PC-3 (cell line): Measurements from ENCODE around the gene SPACA1. TPM values are rescaled to one million over a fixed set of nuclear protein-coding genes. Genes with fewer than 3 reads are reported as not detected.

Experiments
- ATAC-seq: fragments of 200-7000 bp; cut with Tn5 transposase; 2 replicates; pipeline ENCODE4 v1.9.1; 2020; ENCODE audit warnings: mild to moderate bottlenecking, moderate library complexity
- BruUV-seq: library from RNA; stranded (reverse); fragments of 400-500 nt; replicated peaks from 2 replicates; lab custom pipeline; 2021; lab: Mats Ljungman, UMichigan
- CTCF ChIA-PET: fragments of 300-600 bp; sonication (Branson Sonifier 250); formaldehyde crosslinking; loops from one replicate; lab custom pipeline; 2022; ENCODE audit warnings: antibody characterized with exemption; lab: Charles Lee
- POLR2A ChIA-PET: fragments of 300-600 bp; sonication (Branson Sonifier 250); formaldehyde crosslinking; loops from one replicate; lab custom pipeline; 2022; ENCODE audit warnings: antibody characterized with exemption; ENCODE audit not compliant: unreplicated experiment; lab: Charles Lee
- DNase-seq: peaks from one replicate; pipeline ENCODE4 v3.0.0-alpha.2; 2015
- H2AFZ ChIP-seq: fragments of 300-600 bp; sonication (generic); 2 replicates; pipeline ENCODE4 v1.6.0; 2016; ENCODE audit warnings: antibody characterized with exemption, low read length
- H3F3A ChIP-seq: fragments of 300-600 bp; sonication (generic); one replicate; pipeline ENCODE4 v1.6.0; 2017; ENCODE audit warnings: antibody characterized with exemption, low read length, control low read depth, mild to moderate bottlenecking; ENCODE audit not compliant: unreplicated experiment
- H3K27ac ChIP-seq: fragments of 300-600 bp; sonication (generic); 2 replicates; pipeline ENCODE4 v1.5.1; 2016; ENCODE audit warnings: mild to moderate bottlenecking, low read length
- H3K27me3 ChIP-seq: fragments of 300-600 bp; sonication (generic); 2 replicates; pipeline ENCODE4 v1.6.1; 2016; ENCODE audit warnings: low read length, mixed read lengths
- H3K36me3 ChIP-seq: fragments of 300-600 bp; sonication (generic); 2 replicates; pipeline ENCODE4 v1.6.1; 2016; ENCODE audit warnings: low read depth, mixed run types, low read length, mixed read lengths
- H3K4me1 ChIP-seq: fragments of 300-600 bp; sonication (generic); 2 replicates; pipeline ENCODE4 v1.5.1; 2016; ENCODE audit warnings: low read length; ENCODE audit not compliant: insufficient read depth
- H3K4me2 ChIP-seq: fragments of 300-600 bp; sonication (generic); 2 replicates; pipeline ENCODE4 v1.6.0; 2016; ENCODE audit warnings: low read length
- H3K4me3 ChIP-seq: fragments of 300-600 bp; sonication (generic); 2 replicates; pipeline ENCODE4 v1.5.1; 2016; ENCODE audit warnings: mild to moderate bottlenecking, low read length, mixed read lengths
- H3K79me2 ChIP-seq: fragments of 300-600 bp; sonication (generic); 2 replicates; pipeline ENCODE4 v1.6.1; 2017; ENCODE audit warnings: low read length, mixed read lengths
- H3K9ac ChIP-seq: fragments of 300-600 bp; sonication (generic); 2 replicates; pipeline ENCODE4 v1.6.0; 2016; ENCODE audit warnings: mild to moderate bottlenecking, low read length
- H3K9me2 ChIP-seq: fragments of 300-600 bp; sonication (generic); replicated peaks from 2 replicates; pipeline ENCODE4 v1.6.1; 2016; ENCODE audit warnings: mixed run types, low read length, mixed read lengths
- H3K9me3 ChIP-seq: fragments of 300-600 bp; sonication (generic); 2 replicates; pipeline ENCODE4 v1.6.1; 2016; ENCODE audit warnings: low read length, mixed read lengths
- H4K20me1 ChIP-seq: fragments of 300-600 bp; sonication (generic); 2 replicates; pipeline ENCODE4 v1.6.1; 2016; ENCODE audit warnings: low read length, mixed read lengths
- CTCF ChIP-seq: fragments of 300-600 bp; sonication (generic); conservative IDR thresholded peaks from 2 replicates; pipeline ENCODE4 v1.5.1; 2017; ENCODE audit warnings: antibody characterized with exemption, low read depth, mild to moderate bottlenecking, low read length
- EZH2 ChIP-seq: fragments of 300-600 bp; sonication (generic); IDR thresholded peaks from one replicate; pipeline ENCODE4 v1.6.1; 2017; ENCODE audit warnings: antibody characterized with exemption, mild to moderate bottlenecking, low read length; ENCODE audit not compliant: unreplicated experiment
- EZH2phosphoT487 ChIP-seq: fragments of 300-600 bp; sonication (generic); IDR thresholded peaks from 2 replicates; pipeline ENCODE4 v1.6.1; 2018; ENCODE audit warnings: mild to moderate bottlenecking, antibody characterized with exemption, low read length, borderline replicate concordance
- intact Hi-C: fragments of 100-400 bp; cut with micrococcal nuclease; formaldehyde crosslinking; loops from 2 replicates; pipeline ENCODE4 v1.9.0; 2023
- total RNA-seq: library from RNA; depleted of rRNA; stranded (reverse); fragments of >200 nt; gene quantifications from 2 replicates; pipeline ENCODE4 v1.2.3, GENCODE V29; 2014

Gene SPACA1
- total RNA-seq, 1 experiment from 2014 or later = not detected

- Histone ChIP-seq H3K27me3 (peaks cover 29% of the 10 kb centered on the region), H3K4me2 (peak overlapping the region; percentile 58), H2AFZ (no peak overlapping the region), H3K9ac (no peak overlapping the region), H3F3A (no peaks in the 10 kb centered on the region), H3K9me2 (no peaks in the 10 kb centered on the region), H3K79me2 (no peaks in the 10 kb centered on the region), H3K4me1 (peaks cover 14% of the 10 kb centered on the region), H4K20me1 (no peaks in the 10 kb centered on the region), H3K9me3 (no peaks in the 10 kb centered on the region), H3K36me3 (no peaks in the 10 kb centered on the region), H3K27ac (no peak overlapping the region), H3K4me3 (peak overlapping the region; percentile 15; the same call in 1 of the 2 replicates)
- POLR2A ChIA-PET = no interaction called here
- intact Hi-C loops = no loop called here
- BruUV-seq = no TSS peak
- CTCF ChIA-PET = no interaction called here
- DNase-seq (peak; percentile 51), ATAC-seq (peak; percentile 61)
- TF ChIP-seq CTCF (no peak), EZH2phosphoT487 (no peak), EZH2 (no peak)
Observed at GRCh38 chr6:88008831-88009231, 38.8 kb upstream of the SPACA1 start.

DNA sequence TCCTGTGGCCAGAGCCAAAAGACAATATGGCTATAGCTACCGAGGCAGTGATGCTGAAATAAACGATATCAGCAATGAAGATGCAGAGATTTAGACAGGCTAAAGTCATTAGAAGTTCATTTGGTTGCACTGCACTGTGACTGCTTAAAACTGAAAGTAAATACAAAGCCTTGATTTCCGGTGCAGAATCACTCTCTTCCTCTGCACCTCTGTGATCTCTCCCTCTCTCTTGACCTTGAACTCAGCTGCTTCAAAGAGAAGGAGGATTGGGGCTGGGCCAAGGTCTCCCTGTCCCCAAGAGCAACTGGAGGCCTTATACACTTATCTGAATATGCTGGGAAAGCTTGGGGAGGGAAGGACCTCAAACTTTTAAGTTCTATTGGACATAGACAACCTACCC, 34.6 kb upstream of the SPACA1 start:
- H3K27ac ChIP-seq = no peak overlapping the region
- TF ChIP-seq CTCF = no peak
- no peak overlapping the region for H3K4me3 ChIP-seq
- intact Hi-C loops = no loop called here
- no peak overlapping the region; the same call in 1 of the 2 replicates for H3K4me2 ChIP-seq
- no peaks in the 10 kb centered on the region for H3K9me2 ChIP-seq
- no peaks in the 10 kb centered on the region for H4K20me1 ChIP-seq
- H3F3A ChIP-seq = no peaks in the 10 kb centered on the region
- no peaks in the 10 kb centered on the region for H3K79me2 ChIP-seq
- H3K9me3 ChIP-seq = no peaks in the 10 kb centered on the region
- POLR2A ChIA-PET = no interaction called here
- no peak for ATAC-seq
- DNase-seq = no peak
- H3K4me1 ChIP-seq = peaks cover 13% of the 10 kb centered on the region
- CTCF ChIA-PET = no interaction called here
- no peaks in the 10 kb centered on the region for H3K36me3 ChIP-seq
- no peak overlapping the region for H3K9ac ChIP-seq
- 0 out of 2 replicates have a peak, but pooled peaks cover under 1% of the 10 kb centered on the region for H3K27me3 ChIP-seq
- BruUV-seq = no TSS peak
- H2AFZ ChIP-seq = no peak overlapping the region

DNA sequence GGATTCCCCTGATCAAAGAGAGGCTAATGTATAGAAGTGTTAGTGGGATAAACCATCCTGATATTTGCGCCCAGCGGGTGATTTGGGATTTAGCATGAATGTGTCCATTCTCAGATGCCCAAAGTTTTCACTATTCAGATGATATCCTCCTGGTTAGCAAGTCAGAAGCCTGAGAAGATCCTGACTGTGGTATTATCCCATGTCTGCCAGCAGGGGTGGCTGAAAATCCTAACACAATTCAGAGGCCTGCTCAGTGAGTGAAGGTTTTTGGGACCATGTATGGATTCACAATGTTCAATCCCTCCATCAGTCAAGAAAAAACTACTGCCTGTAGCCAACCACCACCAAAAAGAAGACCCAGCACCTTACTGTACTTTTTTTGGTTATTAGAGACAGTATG, 34.1 kb upstream of the SPACA1 start:
- H3K4me3 ChIP-seq = no peak overlapping the region
- ChIA-PET CTCF (no interaction called here), POLR2A (no interaction called here)
- no peaks in the 10 kb centered on the region for H3K27me3 ChIP-seq
- no peaks in the 10 kb centered on the region for H4K20me1 ChIP-seq
- ATAC-seq (no peak), DNase-seq (no peak)
- no peaks in the 10 kb centered on the region for H3K9me3 ChIP-seq
- H3K36me3 ChIP-seq = no peaks in the 10 kb centered on the region
- no TSS peak for BruUV-seq
- H3K9ac ChIP-seq = no peak overlapping the region
- no peak overlapping the region for H3K4me2 ChIP-seq
- H3K4me1 ChIP-seq = peaks cover 8% of the 10 kb centered on the region
- H3K9me2 ChIP-seq = no peaks in the 10 kb centered on the region
- TF ChIP-seq EZH2phosphoT487 = no peak
- no peak; the same call in 1 of the 2 replicates for TF ChIP-seq CTCF
- no peak for TF ChIP-seq EZH2
- no peak overlapping the region for H3K27ac ChIP-seq
- no peak overlapping the region for H2AFZ ChIP-seq
- intact Hi-C loops = no loop called here
- no peaks in the 10 kb centered on the region for H3F3A ChIP-seq
- H3K79me2 ChIP-seq = no peaks in the 10 kb centered on the region
